GM18517 (cell line): ENCODE measurements around the gene PDIA2.
"Not testable (repeated sequence)": the region's sequence is repeated elsewhere in the genome, so short reads cannot be mapped to it uniquely, and the experiment has no call there.

Experiments
- ATAC-seq: cut with Tn5 transposase; IDR thresholded peaks from one replicate; pipeline ENCODE4 v1.9.1; 2021; ENCODE audit warnings: mild to moderate bottlenecking, moderate library complexity; ENCODE audit not compliant: unreplicated experiment

Gene PDIA2

DNA sequence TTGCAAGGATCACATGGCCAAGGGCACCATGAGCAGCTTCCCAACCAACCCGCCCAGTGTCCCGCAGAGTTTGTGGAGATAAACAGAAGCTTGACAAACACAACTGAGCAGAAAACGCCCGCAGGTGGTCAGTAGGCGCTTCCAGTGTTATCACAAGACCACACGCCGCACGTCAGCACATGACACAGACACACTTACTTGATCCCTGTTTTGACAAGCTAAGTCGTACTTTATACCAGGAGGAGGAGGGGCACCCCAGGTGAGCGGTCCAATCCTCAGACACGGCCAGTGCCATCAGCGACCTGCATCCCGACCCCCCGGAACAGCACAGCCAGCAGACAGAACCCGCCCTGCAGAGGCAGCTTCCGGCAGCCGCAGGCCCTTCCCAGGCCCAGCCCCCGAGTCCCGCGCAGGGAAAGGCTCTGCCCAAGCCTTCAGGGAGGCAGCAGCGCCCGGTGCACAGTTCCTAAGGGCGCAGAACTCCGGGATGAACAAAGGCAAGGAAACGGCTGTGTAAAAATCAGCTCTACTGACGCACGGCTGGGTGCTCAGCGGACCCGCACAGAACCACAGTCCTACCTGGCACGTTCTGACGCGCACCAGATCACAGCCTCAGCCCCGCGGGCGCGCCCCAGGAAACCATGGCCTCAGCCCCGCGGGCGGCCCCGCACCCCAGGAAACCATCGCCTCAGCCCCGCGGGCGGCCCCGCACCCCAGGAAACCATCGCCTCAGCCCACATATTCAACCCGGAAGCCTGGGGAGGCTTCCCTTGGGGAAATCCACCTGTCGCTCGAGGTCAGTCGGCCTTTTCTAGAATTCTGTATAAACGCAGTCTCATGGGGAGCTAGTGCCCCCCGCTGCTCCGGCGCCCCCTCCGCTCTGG, 41.7 kb downstream of the PDIA2 start:
- no peak for ATAC-seq

DNA sequence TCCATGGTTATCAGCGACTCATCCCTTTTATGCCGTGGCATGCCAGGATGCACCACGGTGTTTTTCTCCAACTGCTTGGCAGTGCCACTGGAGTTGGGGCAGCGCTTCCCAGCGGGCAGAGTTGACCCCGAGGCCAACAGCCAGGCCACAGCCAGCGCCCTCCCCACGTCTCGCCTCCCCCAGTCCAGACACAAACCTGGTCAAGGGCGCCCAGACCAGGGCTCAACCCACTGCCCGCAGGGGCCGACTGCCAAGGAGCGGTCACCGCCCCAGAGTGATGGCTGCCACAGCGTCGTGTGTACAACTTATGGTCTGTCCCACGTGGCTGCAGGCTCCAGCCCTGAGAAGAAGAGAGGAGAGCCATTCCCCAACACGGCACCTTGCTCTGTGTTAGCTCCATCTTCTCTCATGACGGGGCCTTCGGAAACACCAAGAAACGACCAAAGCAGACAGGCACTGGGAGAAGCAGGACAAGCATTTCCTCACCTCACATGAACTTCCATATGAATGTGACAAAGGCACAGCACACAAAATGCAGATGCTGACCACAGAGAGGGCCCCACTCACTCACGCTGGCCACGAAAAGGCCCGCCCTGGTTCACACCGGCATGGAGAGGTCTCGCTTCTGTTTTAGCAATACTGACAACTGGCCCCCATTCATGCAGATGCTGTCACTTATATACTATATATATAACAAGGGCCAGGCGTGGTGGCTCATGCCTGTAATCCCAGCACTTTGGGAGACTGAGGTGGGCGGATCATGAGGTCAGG, 42.6 kb downstream of the PDIA2 start:
- no peak for ATAC-seq

DNA sequence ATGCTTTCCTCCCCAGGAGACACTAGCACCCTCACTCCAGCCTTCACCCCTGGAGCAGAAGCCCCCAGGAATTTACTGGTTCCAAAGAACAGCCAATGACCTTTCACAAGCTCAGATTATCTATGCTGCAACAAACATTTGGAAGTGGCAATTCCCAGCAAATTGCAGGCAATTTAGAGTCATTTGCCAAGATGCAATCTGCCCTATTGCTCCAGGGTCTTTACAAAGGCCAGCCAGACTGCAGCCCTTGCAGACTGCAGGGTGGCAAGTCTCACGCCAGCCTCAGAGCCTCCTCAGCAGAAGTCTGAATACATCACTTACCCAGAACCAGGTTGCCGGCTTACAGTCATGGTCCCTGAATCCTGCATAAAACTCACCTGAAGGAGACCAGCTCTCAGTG, 47.8 kb downstream of the PDIA2 start:
- ATAC-seq, result no peak

DNA sequence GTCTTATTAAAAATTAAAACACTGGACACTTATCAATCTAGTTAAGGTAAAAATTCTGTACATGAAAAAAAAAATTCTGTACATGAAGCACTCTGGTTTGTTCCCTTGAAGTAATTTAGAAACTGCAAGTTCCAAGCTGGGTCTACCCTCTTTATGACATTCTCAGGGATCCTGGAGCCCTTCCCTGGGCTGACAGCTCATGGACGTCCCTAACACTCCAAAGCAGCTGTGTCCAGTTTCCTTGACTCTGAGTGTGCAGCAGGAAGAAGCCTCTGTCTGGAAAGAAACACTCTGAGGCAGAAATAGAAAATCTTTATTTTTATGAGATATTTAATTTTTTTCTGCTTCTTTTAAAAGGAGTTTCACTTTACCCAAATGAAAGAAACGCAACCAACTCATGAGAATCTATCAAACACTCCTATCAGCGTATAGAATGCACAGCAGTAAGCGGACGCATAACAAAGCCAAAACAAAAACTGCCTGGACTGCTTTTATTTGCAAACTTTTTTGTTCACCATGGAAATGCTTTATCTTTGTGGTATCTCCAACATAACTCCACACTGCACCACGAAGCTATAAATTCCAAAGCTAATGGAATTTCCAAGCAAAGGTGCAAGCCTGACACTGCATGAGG, 48.3 kb downstream of the PDIA2 start:
- not testable (repeated sequence) for ATAC-seq

DNA sequence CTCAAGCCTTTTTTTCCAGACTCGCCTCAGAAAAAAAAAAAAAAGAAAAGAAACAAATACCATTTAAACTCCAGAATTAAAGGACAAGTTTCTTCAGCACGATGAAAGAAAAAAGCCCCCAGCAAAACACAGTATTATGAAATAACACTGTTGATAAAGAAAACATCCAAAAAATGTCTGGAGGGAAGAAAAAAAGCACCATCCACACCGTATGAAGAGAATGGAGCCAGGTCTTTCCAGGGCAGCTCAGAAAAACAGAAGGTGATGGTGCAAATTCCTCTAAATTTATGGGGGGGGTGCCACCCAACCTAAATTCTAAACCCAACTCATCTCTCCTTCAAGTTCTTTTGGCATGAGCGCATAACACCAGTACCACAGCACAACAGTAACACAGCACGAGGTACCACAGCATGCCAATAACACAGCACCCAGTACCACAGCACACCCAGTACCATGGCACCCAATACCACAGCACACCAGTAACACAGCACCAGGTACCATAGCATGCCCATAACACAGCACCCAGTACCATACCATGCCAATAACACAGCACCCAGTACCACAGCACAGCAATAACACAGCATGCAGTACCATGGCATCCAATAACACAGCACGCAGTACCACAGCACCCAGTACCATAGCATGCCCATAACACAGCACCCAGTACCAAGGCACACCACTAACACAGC, 50.6 kb downstream of the PDIA2 start:
- ATAC-seq, result no peak

DNA sequence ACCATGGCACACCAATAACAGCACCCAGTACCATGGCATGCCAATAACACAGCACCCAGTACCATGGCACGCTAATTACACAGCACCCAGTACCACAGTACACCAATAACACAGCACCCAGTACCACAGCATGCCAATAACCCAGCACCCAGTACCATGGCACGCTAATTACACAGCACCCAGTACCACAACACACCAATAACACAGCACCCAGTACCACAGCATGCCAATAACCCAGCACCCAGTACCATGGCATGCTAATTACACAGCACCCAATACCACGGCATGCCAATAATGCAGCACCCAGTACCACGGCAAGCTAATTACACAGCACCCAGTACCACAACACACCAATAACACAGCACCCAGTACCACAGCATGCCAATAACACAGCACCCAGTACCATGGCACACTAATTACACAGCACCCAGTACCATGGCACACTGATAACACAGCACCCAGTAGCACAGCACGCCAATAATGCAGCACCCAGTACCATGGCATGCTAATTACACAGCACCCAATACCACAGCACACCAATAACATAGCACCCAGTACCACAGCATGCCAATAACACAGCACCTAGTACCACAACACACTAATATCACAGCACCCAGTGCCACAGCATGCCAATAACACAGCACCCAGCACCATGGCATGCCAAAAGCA, 51.3 kb downstream of the PDIA2 start:
- ATAC-seq, result not testable (repeated sequence)

DNA sequence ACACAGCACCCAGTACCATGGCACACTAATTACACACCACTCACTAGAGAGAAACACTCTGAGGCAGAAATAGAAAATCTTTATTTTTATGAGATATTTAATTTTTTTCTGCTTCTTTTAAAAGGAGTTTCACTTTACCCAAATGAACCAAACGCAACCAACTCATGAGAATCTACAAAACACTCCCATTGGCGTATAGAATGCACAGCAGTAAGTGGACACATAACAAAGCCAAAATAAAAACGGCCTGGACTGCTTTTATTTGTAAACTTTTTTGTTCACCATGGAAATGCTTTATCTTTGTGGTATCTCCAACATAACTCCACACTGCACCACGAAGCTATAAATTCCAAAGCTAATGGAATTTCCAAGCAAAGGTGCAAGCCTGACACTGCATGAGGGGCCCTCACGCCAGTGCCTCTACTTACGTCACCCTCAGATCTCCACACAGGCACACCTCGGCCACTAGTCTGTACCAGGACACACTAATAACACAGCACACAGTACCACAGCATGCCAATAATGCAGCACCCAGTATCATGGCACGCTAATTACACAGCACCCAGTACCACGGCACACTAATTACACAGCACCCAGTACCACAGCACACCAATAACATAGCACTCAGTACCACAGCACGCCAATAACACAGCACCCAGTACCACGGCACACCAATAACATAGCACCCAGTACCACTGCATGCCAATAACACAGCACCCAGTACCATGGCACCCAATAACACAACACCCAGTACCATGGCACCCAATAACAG, 52.1 kb downstream of the PDIA2 start:
- ATAC-seq, result not testable (repeated sequence)

DNA sequence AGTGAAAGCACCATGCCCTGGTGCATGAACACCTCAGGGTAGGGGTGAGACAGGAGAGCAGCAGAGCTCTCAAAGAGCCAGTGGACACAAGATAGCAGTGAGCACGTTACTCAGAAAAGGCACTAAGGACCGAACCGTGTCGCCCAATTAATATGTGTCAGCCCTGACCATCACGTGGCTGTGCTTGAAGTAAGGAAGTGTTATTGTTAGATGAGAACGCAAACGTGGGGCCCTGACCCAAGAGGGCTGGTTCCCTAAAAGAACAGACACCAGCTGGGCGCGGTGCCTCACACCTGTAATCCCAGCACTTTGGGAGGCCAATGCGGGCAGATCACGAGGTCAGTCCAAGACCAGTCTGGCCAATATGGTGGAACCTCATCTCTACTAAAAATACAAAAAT, 53.3 kb downstream of the PDIA2 start:
- no peak for ATAC-seq
